Caco-2 (cell line): Measurements from ENCODE around the gene TBC1D24. TPM values are rescaled to one million over a fixed set of nuclear protein-coding genes. Genes with fewer than 3 reads are reported as not detected.
A peak's percentile ranks its signal among the peaks of the same experiment; 100 is the strongest.
"Not testable (repeated sequence)": the region's sequence is repeated elsewhere in the genome, so short reads cannot be mapped to it uniquely, and the experiment has no call there.

Source experiments
- BruUV-seq: library from RNA; stranded (reverse); fragments of 400-500 nt; replicated peaks from 2 replicates; lab custom pipeline; 2021; lab: Mats Ljungman, UMichigan
- CTCF ChIA-PET: fragments of 300-600 bp; sonication (Branson Sonifier 250); formaldehyde crosslinking; loops from one replicate; lab custom pipeline; 2022; ENCODE audit warnings: antibody characterized with exemption; lab: Charles Lee
- POLR2A ChIA-PET: fragments of 300-600 bp; sonication (Branson Sonifier 250); formaldehyde crosslinking; loops from one replicate; lab custom pipeline; 2022; ENCODE audit warnings: antibody characterized with exemption; lab: Charles Lee
- DNase-seq, 2 experiments: peaks; one replicate each; pipeline versions ENCODE4 v3.0.0 to v3.0.0-alpha.2; 2020 to 2022
- H3K27me3 ChIP-seq: replicated peaks from 2 replicates; pipeline ENCODE4 v1.6.0; 2011; ENCODE audit warnings: low read length; ENCODE audit not compliant: control insufficient read depth, insufficient read depth
- H3K36me3 ChIP-seq: 2 replicates; pipeline ENCODE4 v1.5.1; 2011; ENCODE audit warnings: low read length; ENCODE audit not compliant: control insufficient read depth, insufficient read depth
- H3K4me1 ChIP-seq: fragments of 250-450 bp; sonication (Bioruptor Pico); 2 replicates; pipeline ENCODE4 v1.5.1; 2020; ENCODE audit warnings: mild to moderate bottlenecking
- H3K4me3 ChIP-seq: 2 replicates; pipeline ENCODE4 v1.5.1; 2011; ENCODE audit warnings: low read depth, mild to moderate bottlenecking, control low read depth, low read length
- H3K9me3 ChIP-seq: fragments of 250-450 bp; sonication (Bioruptor Pico); 2 replicates; pipeline ENCODE4 v1.5.1; 2020; ENCODE audit warnings: mild to moderate bottlenecking, moderate library complexity
- H3K27ac Mint-ChIP-seq: one replicate; pipeline ENCODE4 v1.8.0; 2022; ENCODE audit warnings: mixed read lengths; ENCODE audit not compliant: unreplicated experiment
- H3K27me3 Mint-ChIP-seq: one replicate; pipeline ENCODE4 v1.8.0; 2022; ENCODE audit warnings: mixed read lengths; ENCODE audit not compliant: insufficient read depth, unreplicated experiment
- H3K36me3 Mint-ChIP-seq: one replicate; pipeline ENCODE4 v1.8.0; 2022; ENCODE audit warnings: mild to moderate bottlenecking, mixed read lengths; ENCODE audit not compliant: insufficient read depth, unreplicated experiment
- H3K4me1 Mint-ChIP-seq: one replicate; pipeline ENCODE4 v1.8.0; 2022; ENCODE audit warnings: low read depth, mixed read lengths; ENCODE audit not compliant: unreplicated experiment
- H3K4me3 Mint-ChIP-seq: one replicate; pipeline ENCODE4 v1.8.0; 2022; ENCODE audit warnings: mild to moderate bottlenecking, moderate library complexity, mixed read lengths; ENCODE audit not compliant: unreplicated experiment
- H3K9me3 Mint-ChIP-seq: one replicate; pipeline ENCODE4 v1.8.0; 2022; ENCODE audit warnings: mixed read lengths; ENCODE audit not compliant: unreplicated experiment
- CTCF ChIP-seq, 2 experiments: fragments of 200-600 bp in 1 of 2; IDR thresholded peaks; 1 replicate in 1 of 2; 2 replicates in 1 of 2; pipeline versions ENCODE4 v1.5.1 to v1.8.0; 2011 to 2022; ENCODE audit warnings: antibody characterized with exemption in 1 of 2, control low read depth in 1 of 2, inconsistent platforms in 1 of 2, low read depth in 1 of 2, low read length in 1 of 2, mild to moderate bottlenecking in 1 of 2, moderate library complexity in 1 of 2; ENCODE audit not compliant: insufficient read depth in 1 of 2, severe bottlenecking in 1 of 2, unreplicated experiment in 1 of 2
- intact Hi-C: fragments of 100-400 bp; cut with micrococcal nuclease; formaldehyde crosslinking; loops from one replicate; pipeline ENCODE4 v1.10.0; 2022; ENCODE audit not compliant: unreplicated experiment
- total RNA-seq: library from RNA; stranded (reverse); gene quantifications from 2 replicates; pipeline ENCODE4 v1.2.3, GENCODE V29; 2022

Gene TBC1D24
- total RNA-seq, 1 experiment from 2014 or later = 20.8 TPM

- POLR2A ChIA-PET = no interaction called here
- peaks cover 80% of the 10 kb centered on the region for H3K36me3 Mint-ChIP-seq
- no peak overlapping the region for H3K4me3 Mint-ChIP-seq
- CTCF ChIA-PET = no interaction called here
- H3K27ac Mint-ChIP-seq = no peak overlapping the region
- Histone ChIP-seq H3K9me3 (no peaks in the 10 kb centered on the region), H3K36me3 (peaks cover 2% of the 10 kb centered on the region), H3K4me1 (peaks cover 15% of the 10 kb centered on the region), H3K4me3 (no peak overlapping the region), H3K27me3 (no peaks in the 10 kb centered on the region)
- H3K9me3 Mint-ChIP-seq = no peaks in the 10 kb centered on the region
- no peak for DNase-seq
- intact Hi-C loops = loop anchor here (10.0 kb wide), 1 partner anchor 73 kb away; no protein-coding TSS in a partner anchor
- H3K27me3 Mint-ChIP-seq = no peaks in the 10 kb centered on the region
- TSS peak; percentile 7 for BruUV-seq
- TF ChIP-seq CTCF (IDR thresholded peaks at IDR 0.05; ENCODE audit: insufficient read depth in 1 of 2, low read depth in 1 of 2, low read length in 1 of 2, severe bottlenecking in 1 of 2, unreplicated experiment in 1 of 2) = peak in 1 of 2 experiments; percentile 3
- H3K4me1 Mint-ChIP-seq = peaks cover 18% of the 10 kb centered on the region
Measured at GRCh38 chr16:2432286-2432685, 42.6 kb upstream of the TBC1D24 start.

- no peak overlapping the region for H3K4me3 Mint-ChIP-seq
- peaks cover 82% of the 10 kb centered on the region for H3K36me3 Mint-ChIP-seq
- no peaks in the 10 kb centered on the region for H3K27me3 Mint-ChIP-seq
- ChIA-PET CTCF (no interaction called here), POLR2A (no interaction called here)
- peaks cover 12% of the 10 kb centered on the region for H3K4me1 Mint-ChIP-seq
- Histone ChIP-seq H3K9me3 (no peaks in the 10 kb centered on the region), H3K27me3 (no peaks in the 10 kb centered on the region), H3K4me1 (peaks cover 12% of the 10 kb centered on the region), H3K4me3 (no peak overlapping the region), H3K36me3 (peaks cover 2% of the 10 kb centered on the region)
- BruUV-seq = no TSS peak
- no peaks in the 10 kb centered on the region for H3K9me3 Mint-ChIP-seq
- TF ChIP-seq CTCF (IDR thresholded peaks at IDR 0.05; ENCODE audit: insufficient read depth in 1 of 2, low read depth in 1 of 2, low read length in 1 of 2, severe bottlenecking in 1 of 2, unreplicated experiment in 1 of 2) = no peak
- DNase-seq = no peak
- intact Hi-C loops = loop anchor here (10.0 kb wide), 1 partner anchor 72 kb away; no protein-coding TSS in a partner anchor
- no peak overlapping the region for H3K27ac Mint-ChIP-seq
Measured at GRCh38 chr16:2432801-2433505, 42.0 kb upstream of the TBC1D24 start.

- peaks cover 88% of the 10 kb centered on the region for H3K36me3 Mint-ChIP-seq
- CTCF ChIA-PET, H3K4me3 Mint-ChIP-seq, H3K27ac Mint-ChIP-seq, H3K4me3 ChIP-seq, H3K9me3 Mint-ChIP-seq, H3K36me3 ChIP-seq, H3K27me3 ChIP-seq, H3K9me3 ChIP-seq, H3K4me1 Mint-ChIP-seq, H3K27me3 Mint-ChIP-seq, H3K4me1 ChIP-seq, POLR2A ChIA-PET, DNase-seq, BruUV-seq: not testable (repeated sequence)
- intact Hi-C loops = loop anchor here (10.0 kb wide), 1 partner anchor 70 kb away; no protein-coding TSS in a partner anchor
Measured at GRCh38 chr16:2435236-2435635, 39.7 kb upstream of the TBC1D24 start.
